D721Med (cell line): ENCODE data around the gene SLC13A3.
A peak's percentile ranks its signal among the peaks of the same experiment; 100 is the strongest.

ENCODE experiments used
- DNase-seq: peaks from one replicate; pipeline ENCODE4 v3.0.0; 2011; ENCODE audit warnings: low spot score; ENCODE audit not compliant: insufficient read length
- FAIRE-seq: peaks from 2 replicates; lab custom pipeline; 2011; peaks lifted over from hg19 to GRCh38; lab: Jason Lieb, UNC
- CTCF ChIP-seq: IDR thresholded peaks from 2 replicates; pipeline ENCODE4 v1.5.1; 2012; ENCODE audit warnings: mild to moderate bottlenecking, control low read depth; ENCODE audit not compliant: insufficient read depth; ENCODE audit errors: missing control alignments

Gene SLC13A3

GRCh38 chr20:46578745-46579144, 72.5 kb downstream of the SLC13A3 start:
- TF ChIP-seq CTCF, result no peak
- FAIRE-seq, result no peak

GRCh38 chr20:46576774-46577395, 74.4 kb downstream of the SLC13A3 start:
- no peak for FAIRE-seq
- TF ChIP-seq CTCF, result no peak

More at GRCh38 chr20:46578745-46579144, 72.5 kb downstream of the SLC13A3 start:
- DNase-seq, result no peak

GRCh38 chr20:46575937-46576461, 75.3 kb downstream of the SLC13A3 start:
- no peak for TF ChIP-seq CTCF
- DNase-seq, result no peak

More at GRCh38 chr20:46576774-46577395, 74.4 kb downstream of the SLC13A3 start:
- no peak for DNase-seq

GRCh38 chr20:46575394-46575793, 75.9 kb downstream of the SLC13A3 start:
- TF ChIP-seq CTCF, result no peak
- FAIRE-seq, result no peak
- no peak for DNase-seq

More at GRCh38 chr20:46575937-46576461, 75.3 kb downstream of the SLC13A3 start:
- no peak for FAIRE-seq

GRCh38 chr20:46573788-46574584, 77.3 kb downstream of the SLC13A3 start:
- FAIRE-seq, result no peak

GRCh38 chr20:46573234-46573633, 78.0 kb downstream of the SLC13A3 start:
- TF ChIP-seq CTCF, result no peak
- FAIRE-seq (no peak), DNase-seq (no peak)

More at GRCh38 chr20:46573788-46574584, 77.3 kb downstream of the SLC13A3 start:
- TF ChIP-seq CTCF, result no peak
- peak; percentile 33 for DNase-seq
